CD4-positive, CD25-positive, alpha-beta regulatory T cell (primary cell): ENCODE data around the gene RAB14. TPM values are rescaled to one million over a fixed set of nuclear protein-coding genes. Genes with fewer than 3 reads are reported as not detected.
"Not testable (repeated sequence)": the region's sequence is repeated elsewhere in the genome, so short reads cannot be mapped to it uniquely, and the experiment has no call there.

Experiments used
- ATAC-seq, 2 donors: fragments of 150-1000 bp; cut with Tn5 transposase; one replicate each; pipeline ENCODE4 v1.10.0; 2021; ENCODE audit warnings: low read depth in 2 of 2, moderate number of reproducible peaks in 2 of 2, moderate library complexity in 1 of 2
- DNase-seq, 3 donors: peaks; one replicate each; pipeline versions ENCODE4 v3.0.0 to v3.0.0-alpha.2; 2012 to 2022; ENCODE audit warnings: mixed read lengths in 1 of 3
- H3K27ac ChIP-seq: one replicate; pipeline ENCODE4 v1.7.0; 2013; ENCODE audit warnings: mild to moderate bottlenecking, low read length; ENCODE audit not compliant: insufficient read depth, poor library complexity, severe bottlenecking
- H3K27me3 ChIP-seq: one replicate; pipeline ENCODE4 v1.7.0; 2013; ENCODE audit warnings: low read length; ENCODE audit not compliant: control insufficient read depth, insufficient read depth
- H3K36me3 ChIP-seq: one replicate; pipeline ENCODE4 v1.7.0; 2013; ENCODE audit warnings: mild to moderate bottlenecking, low read length, moderate library complexity; ENCODE audit not compliant: control insufficient read depth, insufficient read depth
- H3K4me1 ChIP-seq: 2 replicates; pipeline ENCODE4 v1.7.0; 2013; ENCODE audit warnings: mild to moderate bottlenecking, low read length; ENCODE audit not compliant: insufficient read depth, control insufficient read depth, poor library complexity, severe bottlenecking
- H3K4me3 ChIP-seq: one replicate; pipeline ENCODE4 v1.7.0; 2013; ENCODE audit warnings: low read depth, mild to moderate bottlenecking, low read length, moderate library complexity
- H3K9me3 ChIP-seq, 2 experiments: 1 replicate in 1 of 2; 2 replicates in 1 of 2; pipeline ENCODE4 v1.7.0; 2013; ENCODE audit warnings: low read length in 2 of 2, mild to moderate bottlenecking in 1 of 2, moderate library complexity in 1 of 2; ENCODE audit not compliant: control insufficient read depth in 2 of 2
- H3K27ac Mint-ChIP-seq, 3 donors: one replicate each; pipeline ENCODE4 v1.8.0; 2020 to 2022; ENCODE audit warnings: mild to moderate bottlenecking in 3 of 3, mixed read lengths in 3 of 3, moderate library complexity in 2 of 3
- H3K27me3 Mint-ChIP-seq: one replicate; pipeline ENCODE4 v1.8.0; 2022; ENCODE audit warnings: mild to moderate bottlenecking, mixed read lengths
- H3K36me3 Mint-ChIP-seq: one replicate; pipeline ENCODE4 v1.8.0; 2020; ENCODE audit warnings: mixed read lengths
- H3K4me1 Mint-ChIP-seq, 4 donors: one replicate each; pipeline ENCODE4 v1.8.0; 2020 to 2022; ENCODE audit warnings: mixed read lengths in 4 of 4, mild to moderate bottlenecking in 1 of 4
- H3K4me3 Mint-ChIP-seq, 4 donors: one replicate each; pipeline ENCODE4 v1.8.0; 2020 to 2022; ENCODE audit warnings: mild to moderate bottlenecking in 4 of 4, mixed read lengths in 4 of 4, moderate library complexity in 3 of 4
- H3K9me3 Mint-ChIP-seq, 7 donors: one replicate each; pipeline ENCODE4 v1.8.0; 2020 to 2022; ENCODE audit warnings: mixed read lengths in 7 of 7, mild to moderate bottlenecking in 3 of 7, moderate library complexity in 2 of 7
- polyA plus RNA-seq, 4 donors: library from polyadenylated mRNA; unstranded; fragments of 300-500 nt; fragmentation: Illumina TruSeq; gene quantifications; one replicate each; pipeline ENCODE4 v1.2.3, GENCODE V29; 2021
- total RNA-seq: library from RNA; stranded (reverse); gene quantifications from one replicate; pipeline ENCODE4 v1.2.3, GENCODE V29; 2022

RAB14 gene
- total and polyA plus RNA-seq, 5 donors from 2014 or later, result 36.8 to 56.8 (median 50.7) TPM

DNA sequence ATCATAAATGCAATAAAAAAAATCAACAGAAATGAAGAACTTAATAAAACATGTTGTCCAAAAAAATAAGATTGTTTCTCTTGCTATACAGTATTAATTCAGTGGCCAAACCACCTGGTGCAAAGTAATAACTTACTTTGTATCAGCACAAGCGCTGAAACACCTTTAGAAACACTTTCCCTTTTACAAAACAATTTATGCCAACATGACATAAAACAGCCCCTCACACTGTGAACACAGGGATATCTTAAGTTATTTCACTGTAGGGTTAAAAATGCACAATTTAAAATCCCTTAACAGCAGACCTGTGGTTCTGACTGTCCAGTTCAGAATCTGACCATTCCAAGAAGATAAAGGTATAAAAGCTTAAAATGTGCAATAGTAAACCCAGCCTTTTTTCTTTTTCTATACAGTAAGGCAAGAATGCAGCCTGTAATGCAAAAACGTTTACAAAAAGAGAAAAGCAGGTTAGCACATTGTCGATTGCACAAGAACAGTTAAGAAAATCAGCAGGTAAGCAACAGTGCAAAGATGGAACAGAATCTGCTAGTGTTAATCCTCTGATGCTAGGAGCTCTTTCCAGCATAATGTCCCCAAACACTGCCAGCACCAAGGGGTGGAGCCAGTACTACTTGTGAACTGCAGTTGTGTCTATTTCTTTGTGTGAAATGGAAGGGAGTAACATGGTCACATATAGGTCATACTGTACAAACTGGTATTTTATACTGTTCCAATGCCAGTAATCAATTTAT, 21.6 kb downstream of the RAB14 start:
- Histone ChIP-seq H3K27me3 (no peaks in the 10 kb centered on the region), H3K27ac (no peak overlapping the region), H3K4me3 (no peak overlapping the region), H3K9me3 (no peaks in the 10 kb centered on the region), H3K36me3 (peaks cover 83% of the 10 kb centered on the region), H3K4me1 (peaks cover 12% of the 10 kb centered on the region)
- peak overlapping the region; percentile 65 to 94 (median 75) for H3K27ac Mint-ChIP-seq
- peaks cover 15 to 30% (median 28%) of the 10 kb centered on the region in 4 donors for H3K4me1 Mint-ChIP-seq
- ATAC-seq (no peak), DNase-seq (no peak)
- no peak overlapping the region for H3K4me3 Mint-ChIP-seq
- peaks cover 21% of the 10 kb centered on the region for H3K36me3 Mint-ChIP-seq
- H3K27me3 Mint-ChIP-seq, result no peaks in the 10 kb centered on the region
- no peaks in the 10 kb centered on the region for H3K9me3 Mint-ChIP-seq

DNA sequence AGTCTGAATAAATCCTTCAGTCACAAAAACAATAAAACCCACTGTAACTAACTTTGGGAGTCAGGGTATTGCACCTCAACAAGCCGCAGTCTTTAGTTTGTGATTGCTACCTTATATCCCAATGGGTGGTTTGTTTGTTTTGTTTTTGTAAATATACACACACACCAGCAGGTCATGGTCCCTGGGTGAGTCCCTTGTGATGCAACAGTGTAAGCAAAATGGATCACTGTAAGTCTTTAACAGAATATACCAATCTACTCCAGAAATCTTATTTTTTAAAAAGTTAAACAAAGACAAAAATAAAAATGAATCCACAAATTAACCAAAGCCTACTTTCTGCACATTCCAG, 22.3 kb downstream of the RAB14 start:
- peak overlapping the region; percentile 16 for H3K27ac ChIP-seq
- Mint-ChIP-seq H3K27ac (peak overlapping the region in 1 of 3 donors; percentile 43), H3K4me1 (peaks cover 11 to 23% (median 21%) of the 10 kb centered on the region in 4 donors), H3K36me3 (peaks cover 26% of the 10 kb centered on the region)
- not testable (repeated sequence) for H3K4me3 Mint-ChIP-seq, H3K9me3 Mint-ChIP-seq, H3K9me3 ChIP-seq, H3K4me1 ChIP-seq, H3K27me3 ChIP-seq, H3K27me3 Mint-ChIP-seq, DNase-seq, ATAC-seq, H3K4me3 ChIP-seq
- peaks cover 90% of the 10 kb centered on the region for H3K36me3 ChIP-seq

DNA sequence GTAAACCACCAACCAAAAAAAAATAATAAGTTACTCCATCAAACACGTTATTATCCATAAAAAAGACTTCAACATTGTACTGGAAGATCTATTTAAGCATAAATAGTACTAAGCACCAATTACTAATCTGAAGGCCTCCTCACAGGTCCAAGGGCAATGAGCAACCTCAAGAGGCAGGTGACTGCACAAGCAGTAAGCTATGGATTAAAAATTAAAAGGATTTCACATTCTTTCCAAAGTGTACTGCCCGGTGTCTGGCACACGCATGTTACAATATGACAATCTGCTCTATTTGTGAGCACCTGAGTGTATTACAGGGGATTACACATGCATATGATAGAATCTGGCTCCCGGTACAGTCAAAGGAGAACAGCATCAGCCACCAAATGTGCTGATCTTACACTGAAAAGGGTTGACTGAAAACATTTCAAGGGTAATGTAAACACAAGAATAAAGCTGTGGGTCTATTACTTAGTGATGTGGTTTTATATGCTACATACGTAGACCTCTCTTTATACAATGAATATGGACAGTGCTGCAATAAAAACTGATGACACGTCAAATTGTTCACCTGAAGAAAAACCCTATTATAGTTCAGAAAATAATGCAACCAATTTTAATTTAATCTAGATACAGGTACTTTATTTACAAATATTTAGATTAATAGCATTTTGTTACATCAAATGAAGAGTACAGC, 22.8 kb downstream of the RAB14 start:
- Histone ChIP-seq H3K4me1 (peaks cover 1% of the 10 kb centered on the region), H3K36me3 (peaks cover 90% of the 10 kb centered on the region), H3K4me3 (no peak overlapping the region), H3K9me3 (no peaks in the 10 kb centered on the region), H3K27me3 (no peaks in the 10 kb centered on the region), H3K27ac (no peak overlapping the region)
- DNase-seq, result no peak
- no peak for ATAC-seq
- Mint-ChIP-seq H3K4me1 (peaks cover 9 to 21% (median 17%) of the 10 kb centered on the region in 4 donors), H3K4me3 (no peak overlapping the region), H3K9me3 (no peaks in the 10 kb centered on the region), H3K27me3 (no peaks in the 10 kb centered on the region), H3K27ac (peak overlapping the region; percentile 5 to 43 (median 34)), H3K36me3 (peaks cover 30% of the 10 kb centered on the region)

GRCh38 chr9:121173501-121173900, 28.2 kb downstream of the RAB14 start:
- Histone ChIP-seq H3K27ac (no peak overlapping the region), H3K27me3 (no peaks in the 10 kb centered on the region), H3K4me1 (no peaks in the 10 kb centered on the region), H3K9me3 (no peaks in the 10 kb centered on the region), H3K36me3 (peaks cover 95% of the 10 kb centered on the region), H3K4me3 (no peak overlapping the region)
- H3K27ac Mint-ChIP-seq, result peak overlapping the region; percentile 4 to 38 (median 27)
- no peaks in the 10 kb centered on the region for H3K9me3 Mint-ChIP-seq
- ATAC-seq (no peak), DNase-seq (no peak)
- peaks cover 53% of the 10 kb centered on the region for H3K36me3 Mint-ChIP-seq
- no peak overlapping the region for H3K4me3 Mint-ChIP-seq
- H3K27me3 Mint-ChIP-seq, result no peaks in the 10 kb centered on the region
- peaks cover 0 to 10% (median 7%) of the 10 kb centered on the region in 4 donors for H3K4me1 Mint-ChIP-seq

DNA sequence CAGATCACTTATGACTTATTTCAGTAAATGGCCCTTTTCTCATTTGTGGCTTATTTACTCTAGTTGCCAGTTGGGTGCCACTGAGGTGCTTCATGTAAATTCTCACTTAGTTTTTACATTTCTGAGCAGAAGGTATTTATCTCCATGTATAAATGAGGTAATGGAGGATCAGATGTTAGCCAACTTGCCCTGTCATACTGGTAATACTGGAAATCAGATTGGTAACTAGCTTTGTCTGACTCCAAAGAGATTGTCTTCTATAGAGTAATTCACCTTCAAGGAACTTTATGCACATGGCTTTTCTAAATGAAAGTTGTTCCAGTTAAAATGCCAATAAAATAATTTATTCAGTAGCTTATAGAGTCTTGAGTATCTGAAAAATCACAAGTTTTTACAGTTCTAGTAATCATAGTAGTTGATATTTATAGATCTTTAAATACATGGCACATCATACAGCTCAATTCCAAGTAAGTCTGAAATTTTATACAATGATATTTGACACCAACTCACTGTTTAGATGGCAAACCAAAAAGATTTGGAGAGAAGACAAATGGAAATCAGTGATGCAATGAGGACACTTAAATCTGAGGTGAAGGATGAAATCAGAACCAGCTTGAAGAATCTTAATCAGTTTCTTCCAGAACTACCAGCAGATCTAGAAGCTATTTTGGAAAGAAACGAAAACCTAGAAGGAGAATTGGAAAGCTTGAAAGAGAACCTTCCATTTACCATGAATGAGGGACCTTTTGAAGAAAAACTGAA, 28.8 kb downstream of the RAB14 start:
- Mint-ChIP-seq H3K9me3 (no peaks in the 10 kb centered on the region), H3K4me1 (peaks cover 2 to 16% (median 9%) of the 10 kb centered on the region in 4 donors), H3K36me3 (peaks cover 57% of the 10 kb centered on the region), H3K27ac (peak overlapping the region in 2 of 3 donors; percentile 33 to 92), H3K27me3 (no peaks in the 10 kb centered on the region), H3K4me3 (peak overlapping the region in 1 of 4 donors; percentile 34)
- Histone ChIP-seq H3K4me1 (no peaks in the 10 kb centered on the region), H3K27ac (peak overlapping the region; percentile 25), H3K36me3 (peaks cover 95% of the 10 kb centered on the region), H3K27me3 (no peaks in the 10 kb centered on the region), H3K4me3 (no peak overlapping the region), H3K9me3 (no peaks in the 10 kb centered on the region)
- DNase-seq (no peak), ATAC-seq (no peak)

GRCh38 chr9:121171236-121171635, 30.4 kb downstream of the RAB14 start:
- Histone ChIP-seq H3K4me1 (no peaks in the 10 kb centered on the region), H3K4me3 (no peak overlapping the region), H3K9me3 (no peaks in the 10 kb centered on the region), H3K27ac (no peak overlapping the region), H3K27me3 (no peaks in the 10 kb centered on the region), H3K36me3 (peaks cover 91% of the 10 kb centered on the region)
- H3K9me3 Mint-ChIP-seq, result no peaks in the 10 kb centered on the region
- H3K27me3 Mint-ChIP-seq, result no peaks in the 10 kb centered on the region
- no peak for ATAC-seq
- H3K4me1 Mint-ChIP-seq, result peaks cover 5 to 21% (median 13%) of the 10 kb centered on the region in 4 donors
- H3K4me3 Mint-ChIP-seq, result no peak overlapping the region
- no peak for DNase-seq
- H3K27ac Mint-ChIP-seq, result peak overlapping the region in 1 of 3 donors; percentile 7
- H3K36me3 Mint-ChIP-seq, result peaks cover 60% of the 10 kb centered on the region

GRCh38 chr9:121169094-121169601, 32.5 kb downstream of the RAB14 start:
- Mint-ChIP-seq H3K27me3 (no peaks in the 10 kb centered on the region), H3K4me3 (no peak overlapping the region), H3K9me3 (no peaks in the 10 kb centered on the region), H3K27ac (peak overlapping the region; percentile 39 to 84 (median 47)), H3K36me3 (peaks cover 51% of the 10 kb centered on the region), H3K4me1 (peaks cover 3 to 21% (median 16%) of the 10 kb centered on the region in 4 donors)
- DNase-seq, result peak in 2 of 3 donors; percentile 20 to 23
- Histone ChIP-seq H3K27ac (no peak overlapping the region), H3K4me1 (no peaks in the 10 kb centered on the region), H3K27me3 (no peaks in the 10 kb centered on the region), H3K4me3 (no peak overlapping the region), H3K9me3 (no peaks in the 10 kb centered on the region), H3K36me3 (peaks cover 94% of the 10 kb centered on the region)
- ATAC-seq, result peak; percentile 55 to 60
